GM12878 (cell line): ENCODE measurements around the gene CAMK2D. TPM values are rescaled to one million over a fixed set of nuclear protein-coding genes. Genes with fewer than 3 reads are reported as not detected.

Source experiments
- ATAC-seq: fragments of 200-7000 bp; cut with Tn5 transposase; 3 replicates; pipeline ENCODE4 v1.9.1; 2020; ENCODE audit warnings: mild to moderate bottlenecking, moderate library complexity
- BruUV-seq: library from RNA; stranded (reverse); fragments of 400-500 nt; replicated peaks from 2 replicates; lab custom pipeline; 2021; lab: Mats Ljungman, UMichigan
- CTCF ChIA-PET: fragments of 300-600 bp; sonication (Branson Sonifier 250); formaldehyde crosslinking; extraction: SDS; loops from one replicate; lab custom pipeline; 2021; ENCODE audit warnings: inconsistent platforms; lab: Yijun Ruan, JAX
- POLR2A ChIA-PET: fragments of 350-600 bp; formaldehyde crosslinking; extraction: SDS; loops from one replicate; lab custom pipeline; 2021; ENCODE audit warnings: inconsistent platforms; lab: Charles Lee
- RAD21 ChIA-PET: fragments of 300-600 bp; sonication (Branson Sonifier 250); formaldehyde crosslinking; loops from one replicate; lab custom pipeline; 2023; ENCODE audit warnings: antibody characterized with exemption; ENCODE audit not compliant: unreplicated experiment; lab: Charles Lee
- SMC1A ChIA-PET: fragments of 300-600 bp; sonication (Branson Sonifier 250); formaldehyde crosslinking; loops from one replicate; lab custom pipeline; 2023; ENCODE audit not compliant: unreplicated experiment, uncharacterized antibody; lab: Charles Lee
- DNase-seq: peaks from one replicate; pipeline ENCODE4 v3.0.0-alpha.2; 2011; ENCODE audit warnings: low read depth, low spot score
- FAIRE-seq: peaks from 3 replicates; lab custom pipeline; 2011; peaks lifted over from hg19 to GRCh38; lab: Jason Lieb, UNC
- H2AFZ ChIP-seq: 2 replicates; pipeline ENCODE4 v1.6.0; 2011; ENCODE audit warnings: low read depth, low read length, control low read depth; ENCODE audit not compliant: control insufficient read depth
- H3K27ac ChIP-seq: 2 replicates; pipeline ENCODE4 v1.5.1; 2011; ENCODE audit warnings: control low read depth; ENCODE audit not compliant: control insufficient read depth, insufficient read depth
- H3K27me3 ChIP-seq, 2 experiments: replicated peaks in 1 of 2; 2 replicates each; pipeline versions ENCODE4 v1.6.0 to v1.6.1; 2011; ENCODE audit warnings: low read length in 1 of 2; ENCODE audit not compliant: control insufficient read depth in 2 of 2, insufficient read depth in 2 of 2
- H3K36me3 ChIP-seq, 2 experiments: 2 replicates each; pipeline ENCODE4 v1.5.1; 2011; ENCODE audit warnings: low read length in 1 of 2; ENCODE audit not compliant: control insufficient read depth in 2 of 2, insufficient read depth in 2 of 2
- H3K4me1 ChIP-seq: 2 replicates; pipeline ENCODE4 v1.6.1; 2011; ENCODE audit warnings: mild to moderate bottlenecking, low read length, moderate library complexity, mixed read lengths; ENCODE audit not compliant: control insufficient read depth, insufficient read depth
- H3K4me2 ChIP-seq: 2 replicates; pipeline ENCODE4 v1.6.0; 2011; ENCODE audit warnings: control low read depth; ENCODE audit not compliant: control insufficient read depth, insufficient read depth
- H3K4me3 ChIP-seq: fragments of 200-600 bp; sonication (generic); 2 replicates; pipeline ENCODE4 v1.5.1; 2016
- H3K79me2 ChIP-seq: 2 replicates; pipeline ENCODE4 v1.6.0; 2011; ENCODE audit warnings: low read length; ENCODE audit not compliant: control insufficient read depth, insufficient read depth
- H3K9ac ChIP-seq: 2 replicates; pipeline ENCODE4 v1.8.0; 2011; ENCODE audit warnings: low read length, control low read depth, mixed read lengths; ENCODE audit not compliant: control insufficient read depth, insufficient read depth
- H3K9me3 ChIP-seq: replicated peaks from 3 replicates; pipeline ENCODE4 v1.5.1; 2011; ENCODE audit warnings: mild to moderate bottlenecking, low read length; ENCODE audit not compliant: control insufficient read depth, insufficient read depth
- H4K20me1 ChIP-seq: 2 replicates; pipeline ENCODE4 v1.6.0; 2011; ENCODE audit not compliant: control insufficient read depth, insufficient read depth
- CUX1 ChIP-seq: IDR thresholded peaks from 2 replicates; pipeline ENCODE4 v1.6.1; 2012; ENCODE audit warnings: improper control_type of control experiment, low read depth, low read length; ENCODE audit not compliant: insufficient replicate concordance
- FOS ChIP-seq: IDR thresholded peaks from 3 replicates; pipeline ENCODE4 v1.6.1; 2011; ENCODE audit warnings: borderline replicate concordance; ENCODE audit not compliant: insufficient read length; ENCODE audit errors: extremely low read depth
- FOXK2 ChIP-seq: fragments of 450-650 bp; IDR thresholded peaks from 2 replicates; pipeline ENCODE4 v1.6.1; 2017; ENCODE audit warnings: mild to moderate bottlenecking, moderate library complexity
- GATAD2B ChIP-seq: fragments of 450-650 bp; conservative IDR thresholded peaks from 2 replicates; pipeline ENCODE4 v1.6.1; 2017; ENCODE audit warnings: low read depth, mild to moderate bottlenecking, moderate library complexity
- REST ChIP-seq: IDR thresholded peaks from 2 replicates; pipeline ENCODE4 v1.6.1; 2012; ENCODE audit warnings: mild to moderate bottlenecking, low read depth, low read length
- WGBS: methylation state at CpG from one replicate; pipeline ENCODE4 v1.1.6; 2016; ENCODE audit warnings: low lambda C conversion rate; ENCODE audit not compliant: insufficient replicate concordance, insufficient coverage; ENCODE audit errors: missing lambda C conversion rate; 5-methylcytosine and 5-hydroxymethylcytosine counted together
- in situ Hi-C: fragments of 300-500 bp; cut with MboI; formaldehyde crosslinking; loops from 9 replicates; pipeline ENCODE4 v1.14.3; 2018; ENCODE audit warnings: mixed read lengths
- intact Hi-C: fragments of 100-400 bp; cut with micrococcal nuclease; formaldehyde crosslinking; loops from one replicate; pipeline ENCODE4 v1.14.2; 2022; ENCODE audit not compliant: unreplicated experiment
- polyA plus RNA-seq, 11 experiments: library from polyadenylated mRNA; depleted of rRNA in 4 of 11; unstranded in 6 of 11; stranded (reverse) in 5 of 11; fragments of >200 nt; fragmentation: Nextera tagmentation in 4 of 11; fragmentation: Illumina TruSeq in 1 of 11; extraction: Ambion mirVana in 4 of 11; extraction: Trizol in 1 of 11; gene quantifications; 1 replicate in 1 of 11; 2 replicates in 10 of 11; pipeline versions ENCODE4 v1.2.1 to v1.2.3, GENCODE V29; 2011 to 2016; ENCODE audit warnings: inconsistent platforms in 2 of 11, missing spikeins in 2 of 11, low read depth in 1 of 11
- total RNA-seq, 4 experiments: library from RNA; depleted of rRNA in 3 of 4; stranded (reverse); fragments of >200 nt in 3 of 4; fragmentation: Illumina TruSeq in 1 of 4; extraction: Trizol in 1 of 4; gene quantifications; 2 replicates each; pipeline versions ENCODE4 v1.2.1 to v1.2.3, GENCODE V29; 2013 to 2021

The CAMK2D gene
- total and polyA plus RNA-seq, 10 of the 15 experiments (the other 5 are each of a cell fraction or from before 2014, with no cell fraction given): 6.9 to 88.5 (median 12.9) TPM

DNA sequence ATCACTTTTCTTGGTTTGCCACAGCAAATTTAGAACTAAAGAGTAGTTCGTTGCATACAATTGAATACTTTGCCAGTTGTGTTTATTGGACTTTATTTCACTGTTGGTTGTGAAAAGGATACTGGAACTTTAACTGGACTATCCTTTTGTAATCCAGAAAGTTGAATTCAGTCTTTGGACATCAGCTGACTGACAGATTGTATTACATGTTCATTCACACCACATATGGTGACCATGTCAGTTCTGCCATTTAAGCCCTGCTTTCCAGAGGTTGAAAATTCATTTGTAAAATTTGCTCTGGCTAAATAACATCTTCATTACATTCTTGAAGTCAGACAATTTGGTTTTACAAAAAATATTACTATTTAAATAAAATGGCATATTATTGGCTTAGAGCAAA, 251.7 kb downstream of the CAMK2D start:
- DNase-seq (no peak), FAIRE-seq (no peak), ATAC-seq (no peak)
- ChIA-PET CTCF (interaction anchor here (1.2 to 1.3 kb wide), 2 partner anchors 31 to 560 kb away, joined by 3 to 4 read pairs; no protein-coding TSS in a partner anchor), RAD21 (no interaction called here), SMC1A (interaction anchor here (1.0 to 1.4 kb wide), 2 partner anchors 14 to 154 kb away, joined by 4 read pairs; no protein-coding TSS in a partner anchor), POLR2A (no interaction called here)
- Histone ChIP-seq H3K9me3 (no peaks in the 10 kb centered on the region), H3K36me3 (peaks cover 4 to 18% of the 10 kb centered on the region in 2 experiments), H3K27me3 (no peaks in the 10 kb centered on the region), H4K20me1 (no peaks in the 10 kb centered on the region), H2AFZ (no peak overlapping the region), H3K79me2 (no peaks in the 10 kb centered on the region), H3K4me2 (no peak overlapping the region), H3K9ac (no peak overlapping the region), H3K4me1 (no peaks in the 10 kb centered on the region), H3K4me3 (no peak overlapping the region), H3K27ac (no peak overlapping the region)
- intact Hi-C loops: no loop called here
- BruUV-seq: no TSS peak
- WGBS: 92% methylated on average over 1 of the region's 1 CpG
- in situ Hi-C loops: no loop called here
- no peak for TF ChIP-seq GATAD2B
- no peak for TF ChIP-seq FOXK2
- no peak for TF ChIP-seq FOS
- TF ChIP-seq REST: no peak
- TF ChIP-seq CUX1: no peak
